ENCODE results near the gene ENPP3. TPM values are rescaled to one million over a fixed set of nuclear protein-coding genes. Genes with fewer than 3 reads are reported as not detected.

ENPP3 gene
- polyA plus RNA-seq, 1 donor from 2014 or later = 0.50 TPM

- Histone ChIP-seq H3K4me2 (ENCODE audit: low read length) (no peak overlapping the region), H3F3A (ENCODE audit: insufficient read depth, low read length, poor library complexity, severe bottlenecking) (no peaks in the 10 kb centered on the region), H3K36me3 (ENCODE audit: insufficient read depth, low read length) (no peaks in the 10 kb centered on the region), H2AFZ (ENCODE audit: low read depth, low read length) (no peak overlapping the region), H3K9me2 (ENCODE audit: insufficient read depth, low read length) (no peaks in the 10 kb centered on the region), H3K27ac (ENCODE audit: low read length) (no peak overlapping the region), H3K4me3 (ENCODE audit: low read length) (no peak overlapping the region), H3K9me3 (ENCODE audit: low read length) (no peaks in the 10 kb centered on the region), H3K9ac (ENCODE audit: low read length) (no peak overlapping the region), H3K27me3 (ENCODE audit: insufficient read depth, low read depth, low read length) (no peaks in the 10 kb centered on the region), H3K79me2 (replicated peaks; ENCODE audit: insufficient read depth, low read length) (no peaks in the 10 kb centered on the region), H4K20me1 (ENCODE audit: insufficient read depth) (no peaks in the 10 kb centered on the region)
- TF ChIP-seq EZH2 (IDR thresholded peaks at IDR 0.05; ENCODE audit: borderline replicate concordance, insufficient read depth, low read length, poor library complexity, severe bottlenecking) = no peak
Observed at GRCh38 chr6:131643855-131644460, 6.9 kb downstream of the ENPP3 start.

GRCh38 chr6:131644921-131645320 is 7.8 kb downstream of the ENPP3 start:
- Histone ChIP-seq H3K4me3 (ENCODE audit: low read length) (no peak overlapping the region), H3K79me2 (replicated peaks; ENCODE audit: insufficient read depth, low read length) (no peaks in the 10 kb centered on the region), H2AFZ (ENCODE audit: low read depth, low read length) (no peak overlapping the region), H3K27me3 (ENCODE audit: insufficient read depth, low read depth, low read length) (no peaks in the 10 kb centered on the region), H3F3A (ENCODE audit: insufficient read depth, low read length, poor library complexity, severe bottlenecking) (no peaks in the 10 kb centered on the region), H3K9me3 (ENCODE audit: low read length) (no peaks in the 10 kb centered on the region), H3K4me2 (ENCODE audit: low read length) (no peak overlapping the region), H3K9me2 (ENCODE audit: insufficient read depth, low read length) (no peaks in the 10 kb centered on the region), H4K20me1 (ENCODE audit: insufficient read depth) (no peaks in the 10 kb centered on the region), H3K27ac (ENCODE audit: low read length) (no peak overlapping the region), H3K36me3 (ENCODE audit: insufficient read depth, low read length) (no peaks in the 10 kb centered on the region), H3K9ac (ENCODE audit: low read length) (no peak overlapping the region)
- TF ChIP-seq CTCF (IDR thresholded peaks at IDR 0.05; ENCODE audit: poor library complexity, severe bottlenecking) = no peak
- TF ChIP-seq EP300 (conservative IDR thresholded peaks at IDR 0.05; ENCODE audit: poor library complexity, severe bottlenecking) = no peak
- no peak for TF ChIP-seq RAD21 (conservative IDR thresholded peaks at IDR 0.05)
- TF ChIP-seq POLR2AphosphoS5 (IDR thresholded peaks at IDR 0.05) = no peak
- no peak for TF ChIP-seq TAF1 (IDR thresholded peaks at IDR 0.05; ENCODE audit: low read depth)
- no peak for TF ChIP-seq SMC3 (conservative IDR thresholded peaks at IDR 0.05; ENCODE audit: poor library complexity)
- TF ChIP-seq MXI1 (conservative IDR thresholded peaks at IDR 0.05; ENCODE audit: poor library complexity, severe bottlenecking) = no peak
- TF ChIP-seq EZH2 (IDR thresholded peaks at IDR 0.05; ENCODE audit: borderline replicate concordance, insufficient read depth, low read length, poor library complexity, severe bottlenecking) = no peak
- no peak for TF ChIP-seq REST (IDR thresholded peaks at IDR 0.05; ENCODE audit: borderline replicate concordance)
